Naive thymus-derived CD4-positive, alpha-beta T cell (primary cell): Measurements from ENCODE around the gene CAPN9. TPM values are rescaled to one million over a fixed set of nuclear protein-coding genes. Genes with fewer than 3 reads are reported as not detected.

Experiments
- ATAC-seq: fragments of 150-1000 bp; cut with Tn5 transposase; 2 replicates; pipeline ENCODE4 v1.10.0; 2021; ENCODE audit warnings: mild to moderate bottlenecking, moderate library complexity
- CTCF ChIA-PET: fragments of 350-600 bp; sonication (Branson Sonifier 250); formaldehyde crosslinking; loops from one replicate; lab custom pipeline; 2021; ENCODE audit warnings: antibody characterized with exemption; lab: Charles Lee
- POLR2A ChIA-PET: fragments of 350-600 bp; sonication (Branson Sonifier 250); formaldehyde crosslinking; loops from one replicate; lab custom pipeline; 2021; ENCODE audit warnings: antibody characterized with exemption, inconsistent platforms; lab: Charles Lee
- DNase-seq, 9 donors: peaks; one replicate each; pipeline versions ENCODE4 v3.0.0 to v3.0.0-alpha.2; 2020 to 2022; ENCODE audit warnings: mixed read lengths in 1 of 9
- H3K27ac ChIP-seq: one replicate; pipeline ENCODE4 v1.7.0; 2013; ENCODE audit warnings: mild to moderate bottlenecking, low read depth, low read length, moderate library complexity
- H3K27me3 ChIP-seq, 2 donors: one replicate each; pipeline ENCODE4 v1.7.0; 2013; ENCODE audit warnings: low read length in 2 of 2, mild to moderate bottlenecking in 2 of 2, moderate library complexity in 2 of 2; ENCODE audit not compliant: control insufficient read depth in 2 of 2, insufficient read depth in 2 of 2
- H3K36me3 ChIP-seq, 3 experiments: 1 replicate in 2 of 3; 2 replicates in 1 of 3; pipeline ENCODE4 v1.7.0; 2013; ENCODE audit warnings: low read length in 3 of 3, mild to moderate bottlenecking in 3 of 3, moderate library complexity in 1 of 3; ENCODE audit not compliant: insufficient read depth in 3 of 3, control insufficient read depth in 2 of 3
- H3K4me1 ChIP-seq, 2 donors: one replicate each; pipeline ENCODE4 v1.7.0; 2013; ENCODE audit warnings: low read length in 2 of 2, mild to moderate bottlenecking in 2 of 2, moderate library complexity in 1 of 2; ENCODE audit not compliant: control insufficient read depth in 2 of 2, insufficient read depth in 2 of 2
- H3K4me3 ChIP-seq: 2 replicates; pipeline ENCODE4 v1.7.0; 2013; ENCODE audit warnings: mild to moderate bottlenecking, low read length
- H3K9me3 ChIP-seq, 3 experiments: 1 replicate in 2 of 3; 2 replicates in 1 of 3; pipeline ENCODE4 v1.7.0; 2013; ENCODE audit warnings: low read length in 3 of 3; ENCODE audit not compliant: control insufficient read depth in 2 of 3
- H3K27ac Mint-ChIP-seq, 9 donors: one replicate each; pipeline ENCODE4 v1.8.0; 2020 to 2022; ENCODE audit warnings: mixed read lengths in 9 of 9, mild to moderate bottlenecking in 8 of 9, moderate library complexity in 5 of 9, inconsistent platforms in 2 of 9
- H3K27me3 Mint-ChIP-seq, 5 donors: one replicate each; pipeline ENCODE4 v1.8.0; 2021 to 2022; ENCODE audit warnings: mixed read lengths in 5 of 5, mild to moderate bottlenecking in 1 of 5
- H3K36me3 Mint-ChIP-seq, 5 donors: one replicate each; pipeline ENCODE4 v1.8.0; 2020 to 2022; ENCODE audit warnings: mixed read lengths in 5 of 5, mild to moderate bottlenecking in 3 of 5, inconsistent platforms in 1 of 5
- H3K4me1 Mint-ChIP-seq, 7 donors: one replicate each; pipeline ENCODE4 v1.8.0; 2020 to 2022; ENCODE audit warnings: mixed read lengths in 7 of 7, mild to moderate bottlenecking in 3 of 7, inconsistent platforms in 1 of 7
- H3K4me3 Mint-ChIP-seq, 10 donors: one replicate each; pipeline ENCODE4 v1.8.0; 2020 to 2022; ENCODE audit warnings: mild to moderate bottlenecking in 10 of 10, mixed read lengths in 10 of 10, moderate library complexity in 6 of 10, inconsistent platforms in 2 of 10
- H3K9me3 Mint-ChIP-seq, 11 donors: one replicate each; pipeline ENCODE4 v1.8.0; 2020 to 2022; ENCODE audit warnings: mixed read lengths in 11 of 11, mild to moderate bottlenecking in 4 of 11, inconsistent platforms in 1 of 11, moderate library complexity in 1 of 11
- intact Hi-C, 2 donors: fragments of 100-400 bp; cut with micrococcal nuclease; formaldehyde crosslinking; loops; one replicate each; pipeline ENCODE4 v1.15.1; 2023
- polyA plus RNA-seq, 2 donors: library from polyadenylated mRNA; unstranded; fragments of 300-500 nt; fragmentation: Illumina TruSeq; gene quantifications; one replicate each; pipeline ENCODE4 v1.2.3, GENCODE V29; 2021
- total RNA-seq, 6 experiments: library from RNA in 5 of 6; stranded (reverse) in 5 of 6; gene quantifications; 1 replicate in 5 of 6; 2 replicates in 1 of 6; pipeline ENCODE4 v1.2.3 and lab custom pipeline; 2021 to 2026

Gene CAPN9
- total and polyA plus RNA-seq, 7 experiments from 2014 or later = 0.12 TPM; not detected in 6

GRCh38 chr1:230768903-230769570 lies 21.8 kb downstream of the CAPN9 start:
- no peak for DNase-seq
- no peak overlapping the region for H3K4me3 Mint-ChIP-seq
- no peak overlapping the region for H3K27ac Mint-ChIP-seq
- peaks cover 0 to 3% (median 0%) of the 10 kb centered on the region in 11 donors for H3K9me3 Mint-ChIP-seq
- ChIA-PET CTCF (no interaction called here), POLR2A (no interaction called here)
- no peaks in the 10 kb centered on the region for H3K4me1 Mint-ChIP-seq
- Histone ChIP-seq H3K4me3 (no peak overlapping the region), H3K27ac (no peak overlapping the region), H3K36me3 (no peaks in the 10 kb centered on the region), H3K27me3 (no peaks in the 10 kb centered on the region), H3K4me1 (no peaks in the 10 kb centered on the region), H3K9me3 (no peaks in the 10 kb centered on the region)
- intact Hi-C loops = no loop called here
- peaks cover 0 to 3% (median 0%) of the 10 kb centered on the region in 5 donors for H3K36me3 Mint-ChIP-seq
- no peak for ATAC-seq
- H3K27me3 Mint-ChIP-seq = peaks cover 0 to 10% (median 0%) of the 10 kb centered on the region in 5 donors

- ChIA-PET POLR2A (no interaction called here), CTCF (no interaction called here)
- H3K4me1 Mint-ChIP-seq = no peaks in the 10 kb centered on the region
- ATAC-seq (no peak), DNase-seq (no peak)
- no peaks in the 10 kb centered on the region for H3K4me1 ChIP-seq
- H3K4me3 Mint-ChIP-seq = no peak overlapping the region
- peaks cover 0 to 3% (median 0%) of the 10 kb centered on the region in 5 donors for H3K36me3 Mint-ChIP-seq
- H3K27me3 ChIP-seq = no peaks in the 10 kb centered on the region
- H3K36me3 ChIP-seq = no peaks in the 10 kb centered on the region
- H3K27ac Mint-ChIP-seq = no peak overlapping the region
- H3K4me3 ChIP-seq = no peak overlapping the region
- H3K27ac ChIP-seq = no peak overlapping the region
- H3K9me3 Mint-ChIP-seq = peaks cover 0 to 3% (median 0%) of the 10 kb centered on the region in 11 donors
- H3K27me3 Mint-ChIP-seq = peaks cover 0 to 10% (median 0%) of the 10 kb centered on the region in 5 donors
- intact Hi-C loops = no loop called here
- H3K9me3 ChIP-seq = no peaks in the 10 kb centered on the region
Measured at GRCh38 chr1:230770317-230770716, 23.1 kb downstream of the CAPN9 start.

- Histone ChIP-seq H3K9me3 (no peaks in the 10 kb centered on the region), H3K4me1 (no peaks in the 10 kb centered on the region), H3K36me3 (no peaks in the 10 kb centered on the region), H3K27ac (no peak overlapping the region), H3K4me3 (no peak overlapping the region), H3K27me3 (no peaks in the 10 kb centered on the region)
- ChIA-PET POLR2A (no interaction called here), CTCF (no interaction called here)
- H3K4me1 Mint-ChIP-seq = no peaks in the 10 kb centered on the region
- peaks cover 0 to 10% (median 0%) of the 10 kb centered on the region in 5 donors for H3K27me3 Mint-ChIP-seq
- no peak for DNase-seq
- peaks cover 0 to 3% (median 0%) of the 10 kb centered on the region in 11 donors for H3K9me3 Mint-ChIP-seq
- H3K4me3 Mint-ChIP-seq = no peak overlapping the region
- peaks cover 0 to 3% (median 0%) of the 10 kb centered on the region in 5 donors for H3K36me3 Mint-ChIP-seq
- no peak overlapping the region for H3K27ac Mint-ChIP-seq
- ATAC-seq = no peak
- intact Hi-C loops = no loop called here
Measured at GRCh38 chr1:230771773-230772354, 24.7 kb downstream of the CAPN9 start.

- ATAC-seq = no peak
Measured at GRCh38 chr1:230772457-230773395, 25.5 kb downstream of the CAPN9 start.

GRCh38 chr1:230773396-230774033 lies 26.3 kb downstream of the CAPN9 start:
- H3K4me3 ChIP-seq = no peak overlapping the region
- ChIA-PET POLR2A (no interaction called here), CTCF (no interaction called here)
- H3K27ac Mint-ChIP-seq = no peak overlapping the region
- H3K4me1 Mint-ChIP-seq = no peaks in the 10 kb centered on the region
- no peak overlapping the region for H3K4me3 Mint-ChIP-seq
- DNase-seq = no peak
- H3K36me3 Mint-ChIP-seq = peaks cover 0 to 3% (median 0%) of the 10 kb centered on the region in 5 donors
- H3K27me3 Mint-ChIP-seq = peaks cover 0 to 10% (median 0%) of the 10 kb centered on the region in 5 donors
- peaks cover 0 to 3% (median 0%) of the 10 kb centered on the region in 11 donors for H3K9me3 Mint-ChIP-seq
- no peaks in the 10 kb centered on the region for H3K36me3 ChIP-seq
- intact Hi-C loops = no loop called here
- no peaks in the 10 kb centered on the region for H3K27me3 ChIP-seq
- ATAC-seq = no peak
- H3K4me1 ChIP-seq = no peaks in the 10 kb centered on the region
- H3K27ac ChIP-seq = no peak overlapping the region
- H3K9me3 ChIP-seq = no peaks in the 10 kb centered on the region

More at GRCh38 chr1:230772457-230773395, 25.5 kb downstream of the CAPN9 start:
- intact Hi-C loops = no loop called here
- Histone ChIP-seq H3K27me3 (no peaks in the 10 kb centered on the region), H3K9me3 (no peaks in the 10 kb centered on the region), H3K4me1 (no peaks in the 10 kb centered on the region), H3K4me3 (no peak overlapping the region), H3K27ac (no peak overlapping the region), H3K36me3 (no peaks in the 10 kb centered on the region)
- POLR2A ChIA-PET = no interaction called here
- peaks cover 0 to 3% (median 0%) of the 10 kb centered on the region in 5 donors for H3K36me3 Mint-ChIP-seq
- CTCF ChIA-PET = no interaction called here
- peaks cover 0 to 3% (median 0%) of the 10 kb centered on the region in 11 donors for H3K9me3 Mint-ChIP-seq
- H3K27me3 Mint-ChIP-seq = peaks cover 0 to 10% (median 0%) of the 10 kb centered on the region in 5 donors
- no peak overlapping the region for H3K4me3 Mint-ChIP-seq
- H3K27ac Mint-ChIP-seq = no peak overlapping the region
- DNase-seq = no peak
- no peaks in the 10 kb centered on the region for H3K4me1 Mint-ChIP-seq

GRCh38 chr1:230778916-230779590 lies 31.9 kb downstream of the CAPN9 start:
- no peaks in the 10 kb centered on the region for H3K4me1 Mint-ChIP-seq
- ChIA-PET CTCF (no interaction called here), POLR2A (no interaction called here)
- Histone ChIP-seq H3K27me3 (no peaks in the 10 kb centered on the region), H3K4me1 (no peaks in the 10 kb centered on the region), H3K9me3 (no peaks in the 10 kb centered on the region), H3K27ac (no peak overlapping the region), H3K4me3 (no peak overlapping the region), H3K36me3 (no peaks in the 10 kb centered on the region)
- peaks cover 0 to 11% (median 7%) of the 10 kb centered on the region in 5 donors for H3K27me3 Mint-ChIP-seq
- intact Hi-C loops = no loop called here
- no peak for ATAC-seq
- no peak for DNase-seq
- H3K9me3 Mint-ChIP-seq = peaks cover 0 to 7% (median 0%) of the 10 kb centered on the region in 11 donors
- no peak overlapping the region for H3K4me3 Mint-ChIP-seq
- no peak overlapping the region for H3K27ac Mint-ChIP-seq
- H3K36me3 Mint-ChIP-seq = no peaks in the 10 kb centered on the region
